GM13976 (cell line): ENCODE results near the gene CACFD1.

Source experiments
- DNase-seq: peaks from one replicate; pipeline ENCODE4 v3.0.0; 2012; ENCODE audit warnings: low spot score
- in situ Hi-C: fragments of 300-500 bp; cut with MboI; formaldehyde crosslinking; loops from one replicate; pipeline ENCODE4 v1.12.0; 2022; ENCODE audit warnings: low sequenced_read_pairs, mixed read lengths, inconsistent platforms; ENCODE audit not compliant: unreplicated experiment
- TF ChIP-seq, protein P1 (sequence below): IDR thresholded peaks from 2 replicates; pipeline ENCODE4 v1.5.1; 2012; ENCODE audit warnings: borderline replicate concordance, mild to moderate bottlenecking; ENCODE audit not compliant: insufficient read depth; ENCODE audit errors: extremely low read depth, missing control alignments, control extremely low read depth

Gene CACFD1

DNA sequence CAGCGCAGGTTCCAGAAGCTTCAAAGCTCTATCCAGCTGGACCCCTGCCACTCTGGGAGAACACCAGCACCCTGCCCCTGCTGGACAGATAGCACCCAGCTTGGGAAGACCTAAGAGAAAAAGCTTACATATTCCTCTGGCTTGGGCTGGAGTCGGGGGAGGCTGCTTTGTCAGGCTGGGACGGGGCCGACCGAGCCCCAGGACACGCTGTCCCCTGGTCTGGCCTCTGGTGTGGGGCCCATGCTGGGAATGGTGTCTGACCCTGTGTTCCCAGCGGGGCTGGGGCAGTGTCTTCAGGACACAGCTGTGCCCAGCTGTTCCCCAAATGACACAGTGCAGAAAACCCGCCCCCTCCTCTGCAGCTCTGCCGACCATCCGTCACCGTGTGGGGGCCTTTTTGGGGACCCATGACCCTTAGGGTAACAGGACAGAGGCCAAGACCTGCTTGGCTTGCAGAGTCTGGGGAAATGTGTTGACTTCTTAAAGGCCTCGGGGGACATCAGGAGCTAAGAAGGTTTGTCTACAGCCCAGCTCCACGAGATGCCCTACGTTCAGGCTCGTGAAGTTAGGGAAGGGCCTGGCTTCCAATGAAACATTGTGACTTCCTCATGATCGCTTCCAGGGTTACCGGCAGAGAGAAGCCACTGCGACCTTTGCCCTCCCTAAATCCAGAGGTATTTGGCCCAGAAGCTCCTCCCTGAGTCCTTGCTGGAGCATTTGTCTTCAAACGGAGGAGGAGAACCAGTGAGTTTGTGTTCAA, 39.5 kb downstream of the CACFD1 start:
- in situ Hi-C loops: loop anchor here (25.0 kb wide), 1 partner anchor 312 kb away; no protein-coding TSS in a partner anchor
- TF ChIP-seq, protein P1, sequence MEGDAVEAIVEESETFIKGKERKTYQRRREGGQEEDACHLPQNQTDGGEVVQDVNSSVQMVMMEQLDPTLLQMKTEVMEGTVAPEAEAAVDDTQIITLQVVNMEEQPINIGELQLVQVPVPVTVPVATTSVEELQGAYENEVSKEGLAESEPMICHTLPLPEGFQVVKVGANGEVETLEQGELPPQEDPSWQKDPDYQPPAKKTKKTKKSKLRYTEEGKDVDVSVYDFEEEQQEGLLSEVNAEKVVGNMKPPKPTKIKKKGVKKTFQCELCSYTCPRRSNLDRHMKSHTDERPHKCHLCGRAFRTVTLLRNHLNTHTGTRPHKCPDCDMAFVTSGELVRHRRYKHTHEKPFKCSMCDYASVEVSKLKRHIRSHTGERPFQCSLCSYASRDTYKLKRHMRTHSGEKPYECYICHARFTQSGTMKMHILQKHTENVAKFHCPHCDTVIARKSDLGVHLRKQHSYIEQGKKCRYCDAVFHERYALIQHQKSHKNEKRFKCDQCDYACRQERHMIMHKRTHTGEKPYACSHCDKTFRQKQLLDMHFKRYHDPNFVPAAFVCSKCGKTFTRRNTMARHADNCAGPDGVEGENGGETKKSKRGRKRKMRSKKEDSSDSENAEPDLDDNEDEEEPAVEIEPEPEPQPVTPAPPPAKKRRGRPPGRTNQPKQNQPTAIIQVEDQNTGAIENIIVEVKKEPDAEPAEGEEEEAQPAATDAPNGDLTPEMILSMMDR: no peak
- DNase-seq: no peak

DNA sequence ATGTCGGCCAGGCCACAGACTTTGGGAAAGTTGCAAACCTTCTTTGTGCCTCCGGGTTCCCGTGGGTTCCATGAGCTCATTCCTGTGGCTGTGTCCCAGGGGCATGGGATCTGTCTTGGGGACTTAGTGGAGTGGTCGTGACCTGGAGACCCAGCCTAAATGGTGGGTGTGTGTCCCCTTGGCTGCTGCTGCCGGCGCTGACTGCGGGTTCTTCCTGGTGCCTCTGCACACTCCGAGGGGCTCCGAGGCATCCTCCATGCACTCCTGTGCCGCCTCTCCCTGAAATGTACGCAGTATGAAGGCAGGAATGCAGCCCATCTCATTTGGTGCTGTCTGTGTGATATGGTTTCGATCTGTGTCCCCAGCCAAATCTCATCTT, 40.1 kb downstream of the CACFD1 start:
- in situ Hi-C loops: loop anchor here (25.0 kb wide), 1 partner anchor 313 kb away; no protein-coding TSS in a partner anchor
- TF ChIP-seq, protein P1: no peak
- no peak for DNase-seq

DNA sequence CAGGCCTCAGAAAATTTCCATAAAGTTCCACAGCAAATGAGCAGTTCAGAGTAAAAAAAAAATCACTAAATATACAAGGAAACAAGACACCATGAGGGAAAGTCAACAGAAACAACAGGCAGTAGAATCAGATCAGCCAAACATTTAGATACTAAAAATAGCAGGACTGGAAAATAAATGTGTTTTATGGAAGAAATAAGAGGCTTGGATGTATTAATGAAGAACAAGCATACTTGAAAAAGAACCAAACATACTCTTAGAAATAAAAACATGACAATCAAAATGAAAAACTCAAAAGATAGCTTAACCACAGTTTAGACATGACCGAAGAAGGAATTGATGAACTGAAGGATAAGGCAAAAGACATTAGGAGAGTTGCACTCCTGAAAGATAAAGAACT, 42.3 kb downstream of the CACFD1 start:
- no peak for DNase-seq
- in situ Hi-C loops: no loop called here
- TF ChIP-seq, protein P1: no peak

DNA sequence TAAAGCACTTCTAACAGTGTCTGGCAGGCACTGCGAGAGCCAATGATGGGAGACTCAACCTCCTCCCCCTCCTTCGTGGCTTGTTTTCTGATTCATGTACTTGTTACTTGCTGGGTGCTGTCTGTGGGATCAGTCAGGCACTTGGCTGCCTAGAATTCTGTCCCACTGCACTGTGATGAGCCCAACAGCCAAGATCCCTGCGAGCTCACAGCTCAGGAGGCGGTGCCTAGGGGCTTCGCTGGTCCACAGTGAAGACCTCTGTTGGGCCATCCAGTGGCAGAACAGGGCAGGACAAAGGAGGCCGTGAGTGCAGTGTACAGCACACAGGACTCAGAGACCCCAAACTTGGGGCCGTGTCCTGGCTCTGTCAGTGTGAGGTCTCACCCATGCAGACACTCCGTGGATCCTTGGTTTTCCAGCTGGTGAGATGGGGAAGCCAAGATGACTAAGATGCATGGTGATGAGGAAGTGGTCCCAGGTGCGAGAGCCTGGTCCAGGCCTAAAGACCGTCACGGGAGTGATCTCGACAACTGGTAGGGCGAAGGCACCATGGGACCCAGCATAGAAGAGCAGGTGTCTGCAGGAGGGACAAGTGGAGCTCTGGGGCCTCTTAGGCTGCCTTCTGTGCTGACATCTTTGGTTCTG, 45.5 kb downstream of the CACFD1 start:
- in situ Hi-C loops: no loop called here
- TF ChIP-seq, protein P1: no peak
- DNase-seq: no peak

DNA sequence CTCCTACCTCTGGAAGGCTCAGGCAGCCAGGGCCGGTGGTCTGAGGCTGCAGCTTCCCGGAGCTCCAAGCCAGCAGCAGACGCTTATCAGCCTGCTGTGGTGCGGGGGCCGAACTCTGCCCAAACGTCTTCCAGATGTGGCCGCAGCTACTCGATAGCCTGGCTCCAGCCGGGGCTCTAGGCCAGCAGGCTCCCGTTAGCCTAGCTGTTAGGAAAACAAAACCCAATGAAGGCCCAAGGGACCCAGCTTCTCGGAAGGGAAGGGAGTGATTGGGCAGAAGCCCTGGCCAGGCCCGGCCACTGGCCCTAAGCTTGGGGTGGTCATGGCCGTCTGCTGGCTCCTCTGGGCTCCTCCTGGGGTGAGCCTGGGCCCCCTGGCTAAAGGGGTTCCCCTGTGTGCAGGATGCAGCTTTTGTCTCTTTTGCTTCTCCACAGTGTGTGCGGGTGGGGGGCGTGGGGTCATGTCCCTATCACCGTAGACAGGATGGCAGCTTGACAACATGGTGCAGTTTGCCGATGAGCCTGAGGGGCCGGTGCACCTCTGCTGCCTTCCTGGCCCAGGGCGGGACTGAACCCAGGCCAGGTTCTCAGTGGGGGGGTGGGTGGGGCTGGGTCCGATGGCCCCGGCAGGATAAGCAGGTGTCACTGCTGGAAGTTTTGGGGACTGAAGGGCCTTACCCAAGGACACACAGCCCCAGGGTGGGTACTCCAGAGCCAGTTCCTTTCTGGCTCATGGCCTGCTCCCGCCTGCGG, 46.3 kb downstream of the CACFD1 start:
- TF ChIP-seq, protein P1: no peak
- DNase-seq: no peak
- in situ Hi-C loops: no loop called here

DNA sequence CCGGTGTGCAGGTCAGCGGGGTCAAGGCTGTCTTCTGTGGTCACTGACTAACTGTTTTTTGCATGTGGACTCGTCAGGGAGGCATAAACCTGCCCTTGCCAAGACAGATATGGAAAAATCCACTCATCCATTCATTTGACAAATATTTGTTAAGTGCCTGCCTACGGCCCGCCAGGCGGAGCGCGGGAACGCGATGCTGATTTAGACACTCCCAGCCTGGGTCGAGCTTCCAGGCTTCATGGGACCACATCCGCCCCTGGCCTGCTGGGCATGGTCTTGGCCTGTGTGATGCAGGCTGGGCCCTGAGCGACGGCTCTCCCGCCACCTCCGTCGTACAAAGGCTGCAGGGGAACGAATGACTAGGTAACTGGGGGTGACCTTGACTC, 46.9 kb downstream of the CACFD1 start:
- DNase-seq: no peak
- in situ Hi-C loops: no loop called here
- TF ChIP-seq, protein P1: no peak
